Esophagus squamous epithelium (tissue), 4 donors: ENCODE data around the gene DTD2.

Source experiments
- CTCF ChIP-seq, 6 experiments: fragments of 450-650 bp in 4 of 6; fragments of 200-600 bp in 2 of 6; sonication (generic) in 2 of 6; IDR thresholded peaks; one replicate each; pipeline ENCODE4 v1.5.1; 2016 to 2019; ENCODE audit warnings: antibody characterized with exemption in 6 of 6, mild to moderate bottlenecking in 4 of 6, moderate library complexity in 4 of 6
- POLR2A ChIP-seq, 4 donors: fragments of 450-650 bp; IDR thresholded peaks; one replicate each; pipeline ENCODE4 v1.6.1; 2017; ENCODE audit warnings: antibody characterized with exemption in 4 of 4, mild to moderate bottlenecking in 4 of 4, moderate library complexity in 3 of 4

DNA sequence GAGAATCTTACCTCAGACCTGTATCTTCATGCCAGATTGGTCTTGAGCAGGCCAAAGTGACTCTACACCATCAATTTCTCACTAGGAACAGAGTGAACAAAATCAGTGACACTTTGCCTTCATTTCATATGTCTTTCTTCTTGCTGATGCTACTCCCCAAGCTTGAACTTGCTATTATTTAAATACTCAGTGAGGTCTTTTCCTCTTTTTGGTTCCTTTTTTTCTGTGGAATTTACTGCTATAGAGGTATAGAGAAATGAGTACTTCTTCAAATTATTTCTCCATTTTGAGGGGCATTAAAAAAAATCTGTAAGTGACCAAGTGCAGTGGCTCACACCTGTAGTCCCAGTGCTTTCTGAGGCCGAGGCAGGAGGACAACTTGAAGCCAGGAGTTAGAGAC, 30.6 kb upstream of the DTD2 start, which contains the start of gene GPR33:
- no peak for TF ChIP-seq CTCF (IDR thresholded peaks at IDR 0.05)
- no peak for TF ChIP-seq POLR2A (IDR thresholded peaks at IDR 0.05)
